LNCAP (cell line): ENCODE results near the gene BMP8B.

Source experiments
- TF ChIP-seq, protein P1 (sequence below): fragments of 450-650 bp; IDR thresholded peaks from 2 replicates; pipeline ENCODE4 v1.5.1; 2017; ENCODE audit warnings: mild to moderate bottlenecking

Gene BMP8B

GRCh38 chr1:39727221-39727931 lies 61.3 kb downstream of the BMP8B start:
- TF ChIP-seq, protein P1, sequence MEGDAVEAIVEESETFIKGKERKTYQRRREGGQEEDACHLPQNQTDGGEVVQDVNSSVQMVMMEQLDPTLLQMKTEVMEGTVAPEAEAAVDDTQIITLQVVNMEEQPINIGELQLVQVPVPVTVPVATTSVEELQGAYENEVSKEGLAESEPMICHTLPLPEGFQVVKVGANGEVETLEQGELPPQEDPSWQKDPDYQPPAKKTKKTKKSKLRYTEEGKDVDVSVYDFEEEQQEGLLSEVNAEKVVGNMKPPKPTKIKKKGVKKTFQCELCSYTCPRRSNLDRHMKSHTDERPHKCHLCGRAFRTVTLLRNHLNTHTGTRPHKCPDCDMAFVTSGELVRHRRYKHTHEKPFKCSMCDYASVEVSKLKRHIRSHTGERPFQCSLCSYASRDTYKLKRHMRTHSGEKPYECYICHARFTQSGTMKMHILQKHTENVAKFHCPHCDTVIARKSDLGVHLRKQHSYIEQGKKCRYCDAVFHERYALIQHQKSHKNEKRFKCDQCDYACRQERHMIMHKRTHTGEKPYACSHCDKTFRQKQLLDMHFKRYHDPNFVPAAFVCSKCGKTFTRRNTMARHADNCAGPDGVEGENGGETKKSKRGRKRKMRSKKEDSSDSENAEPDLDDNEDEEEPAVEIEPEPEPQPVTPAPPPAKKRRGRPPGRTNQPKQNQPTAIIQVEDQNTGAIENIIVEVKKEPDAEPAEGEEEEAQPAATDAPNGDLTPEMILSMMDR, result no peak

GRCh38 chr1:39726600-39726999 lies 62.1 kb downstream of the BMP8B start:
- TF ChIP-seq, protein P1, result no peak

DNA sequence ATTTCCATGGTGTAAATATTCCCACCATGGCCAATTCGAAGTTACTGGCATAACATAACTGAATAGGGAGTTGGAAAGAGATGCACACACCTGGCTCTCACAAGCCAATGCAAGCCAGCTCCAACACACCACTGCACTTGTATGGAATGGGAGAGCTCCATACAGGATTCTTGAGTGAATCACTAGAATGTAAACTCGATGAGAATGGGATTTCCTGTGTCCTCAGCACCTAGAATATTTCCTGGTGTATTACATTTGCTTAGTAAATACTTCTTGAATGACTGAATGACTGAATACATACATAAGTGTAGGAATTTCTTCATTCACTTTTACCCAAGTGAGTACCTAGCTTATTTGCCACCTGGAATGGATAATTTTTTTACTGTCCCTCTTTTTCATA lies 66.2 kb downstream of the BMP8B start:
- TF ChIP-seq, protein P1, result no peak

DNA sequence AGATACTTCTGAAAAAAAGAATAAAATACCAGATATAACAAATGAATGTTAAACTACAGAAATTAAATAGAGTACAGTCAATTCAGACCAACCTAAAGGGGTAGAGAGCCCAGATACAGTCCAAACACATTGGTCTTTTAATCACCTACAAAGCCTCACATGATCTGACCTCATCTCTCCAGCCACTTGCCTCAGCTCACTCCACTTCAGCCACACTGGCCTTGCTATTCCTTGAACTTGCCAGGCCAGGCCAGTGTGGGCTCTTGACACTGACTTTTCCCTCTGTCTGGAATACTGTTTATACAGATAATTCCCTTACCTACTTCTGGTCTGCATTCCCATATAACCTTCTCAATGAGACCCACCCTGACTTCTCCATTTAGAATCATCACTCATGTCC lies 67.0 kb downstream of the BMP8B start:
- TF ChIP-seq, protein P1, result no peak

- TF ChIP-seq, protein P1, result peak; percentile 76
Measured at GRCh38 chr1:39720094-39720999, 68.3 kb downstream of the BMP8B start.

DNA sequence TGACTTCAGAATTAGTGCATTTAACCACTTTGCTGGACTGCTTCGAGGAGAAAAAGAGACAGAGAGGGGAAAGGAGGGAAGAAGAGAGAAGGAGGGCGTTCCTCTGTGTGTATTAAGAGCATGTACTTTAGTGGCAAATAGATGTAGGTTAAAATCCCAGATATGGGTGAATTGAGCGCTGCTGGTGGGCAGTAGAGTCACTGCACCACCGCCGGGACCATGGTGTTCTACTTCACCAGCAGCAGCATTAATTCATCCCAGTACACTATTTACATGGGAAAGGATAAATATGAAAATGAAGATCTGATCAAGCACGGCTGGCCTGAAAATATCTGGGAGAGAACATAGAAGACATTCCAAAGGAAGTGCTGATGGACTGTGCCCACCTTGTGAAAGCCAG lies 70.9 kb downstream of the BMP8B start:
- TF ChIP-seq, protein P1, result no peak

GRCh38 chr1:39713557-39713956 lies 75.1 kb downstream of the BMP8B start:
- TF ChIP-seq, protein P1, result no peak
